HG03575 (cell line): ENCODE data around the gene STRN3.

Experiments
- ATAC-seq: cut with Tn5 transposase; IDR thresholded peaks from one replicate; pipeline ENCODE4 v1.9.1; 2021; ENCODE audit not compliant: unreplicated experiment, insufficient number of reproducible peaks, low FRiP score; ENCODE audit errors: extremely low read depth

STRN3 gene

GRCh38 chr14:30854492-30854891, 171.7 kb downstream of the STRN3 start:
- no peak for ATAC-seq

- ATAC-seq: no peak
Measured at GRCh38 chr14:30853946-30854345, 172.2 kb downstream of the STRN3 start.

- no peak for ATAC-seq
Measured at GRCh38 chr14:30849983-30850382, 176.2 kb downstream of the STRN3 start.

- peak; percentile 87 for ATAC-seq
Measured at GRCh38 chr14:30849354-30849753, 176.8 kb downstream of the STRN3 start.

GRCh38 chr14:30848449-30849240, 177.5 kb downstream of the STRN3 start:
- ATAC-seq: peak; percentile 12
